C4-2B (cell line): Measurements from ENCODE around the gene PLPP6.

Experiments
- H3K27ac ChIP-seq: fragments of 450-650 bp; 2 replicates; pipeline ENCODE4 v1.5.1; 2017
- ZFX ChIP-seq: fragments of 450-650 bp; IDR thresholded peaks from 2 replicates; pipeline ENCODE4 v1.6.1; 2017
- TF ChIP-seq, protein P1 (sequence below): fragments of 450-650 bp; conservative IDR thresholded peaks from 2 replicates; pipeline ENCODE4 v1.5.1; 2017; ENCODE audit warnings: mild to moderate bottlenecking

The PLPP6 gene

DNA sequence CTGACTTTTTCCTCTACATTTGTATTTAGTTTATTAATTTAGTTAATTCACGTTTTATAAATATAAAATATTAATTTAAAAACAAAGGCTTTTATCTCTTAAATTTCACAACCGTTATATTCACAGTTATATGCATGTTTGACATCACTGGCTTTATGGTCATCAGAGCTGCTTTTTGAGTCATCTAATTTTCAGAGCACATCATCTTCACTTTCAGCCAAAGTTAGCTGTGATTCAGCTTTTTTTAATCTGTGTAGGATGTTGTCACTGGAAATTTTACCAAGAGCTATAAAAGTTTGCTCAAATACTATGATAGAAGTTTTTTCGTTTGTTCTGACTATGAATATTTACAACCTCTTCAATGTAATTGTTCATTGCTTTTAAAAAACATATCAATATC is 29.7 kb downstream of the PLPP6 start:
- H3K27ac ChIP-seq, result no peak overlapping the region
- TF ChIP-seq ZFX, result no peak
- TF ChIP-seq, protein P1, sequence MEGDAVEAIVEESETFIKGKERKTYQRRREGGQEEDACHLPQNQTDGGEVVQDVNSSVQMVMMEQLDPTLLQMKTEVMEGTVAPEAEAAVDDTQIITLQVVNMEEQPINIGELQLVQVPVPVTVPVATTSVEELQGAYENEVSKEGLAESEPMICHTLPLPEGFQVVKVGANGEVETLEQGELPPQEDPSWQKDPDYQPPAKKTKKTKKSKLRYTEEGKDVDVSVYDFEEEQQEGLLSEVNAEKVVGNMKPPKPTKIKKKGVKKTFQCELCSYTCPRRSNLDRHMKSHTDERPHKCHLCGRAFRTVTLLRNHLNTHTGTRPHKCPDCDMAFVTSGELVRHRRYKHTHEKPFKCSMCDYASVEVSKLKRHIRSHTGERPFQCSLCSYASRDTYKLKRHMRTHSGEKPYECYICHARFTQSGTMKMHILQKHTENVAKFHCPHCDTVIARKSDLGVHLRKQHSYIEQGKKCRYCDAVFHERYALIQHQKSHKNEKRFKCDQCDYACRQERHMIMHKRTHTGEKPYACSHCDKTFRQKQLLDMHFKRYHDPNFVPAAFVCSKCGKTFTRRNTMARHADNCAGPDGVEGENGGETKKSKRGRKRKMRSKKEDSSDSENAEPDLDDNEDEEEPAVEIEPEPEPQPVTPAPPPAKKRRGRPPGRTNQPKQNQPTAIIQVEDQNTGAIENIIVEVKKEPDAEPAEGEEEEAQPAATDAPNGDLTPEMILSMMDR, result no peak

DNA sequence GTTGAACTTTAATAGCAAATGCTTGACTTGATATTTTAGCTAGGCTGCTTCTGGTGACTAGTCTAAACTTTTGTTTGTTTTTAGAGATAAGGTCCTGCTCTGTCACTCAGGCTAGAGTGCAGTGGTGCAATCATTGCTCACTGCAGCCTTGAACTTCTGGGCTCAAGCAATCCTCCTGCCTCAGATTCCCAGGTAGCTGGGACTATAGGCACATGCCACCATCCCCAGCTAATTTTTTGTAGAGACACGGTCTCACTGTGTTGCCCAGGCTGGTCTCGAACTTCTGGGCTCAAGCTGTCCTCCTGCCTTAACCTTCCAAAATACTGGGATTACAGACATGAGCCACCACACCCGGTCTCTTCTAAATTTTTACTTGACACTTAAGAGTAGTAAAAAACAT is 38.0 kb downstream of the PLPP6 start:
- TF ChIP-seq, protein P1, result no peak
- TF ChIP-seq ZFX, result no peak
- no peak overlapping the region for H3K27ac ChIP-seq

- H3K27ac ChIP-seq, result no peak overlapping the region
- no peak for TF ChIP-seq ZFX
- TF ChIP-seq, protein P1, result no peak
These were observed 38.8 kb downstream of the PLPP6 start for GRCh38 chr9:4700932-4701331.

GRCh38 chr9:4701526-4701925 is 39.4 kb downstream of the PLPP6 start:
- H3K27ac ChIP-seq, result no peak overlapping the region
- no peak for TF ChIP-seq ZFX
- TF ChIP-seq, protein P1, result no peak

DNA sequence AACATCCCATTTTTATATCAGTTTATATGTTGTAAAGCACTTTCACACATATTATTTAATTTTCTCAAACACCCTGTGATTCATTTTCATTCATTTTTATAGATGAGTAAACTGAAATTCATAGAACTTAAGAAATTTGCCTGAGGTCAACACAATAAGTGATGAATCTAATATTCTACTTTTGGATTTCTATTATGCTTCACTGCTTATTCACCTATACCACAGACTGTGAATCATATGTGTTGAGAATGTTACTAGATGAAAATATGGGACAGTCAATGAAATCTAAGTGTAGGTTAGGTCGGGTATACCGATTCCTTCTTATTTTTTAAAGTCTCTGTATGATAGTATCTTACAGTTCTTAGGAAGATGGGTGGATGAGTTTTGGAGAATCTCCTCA is 42.0 kb downstream of the PLPP6 start:
- no peak for TF ChIP-seq ZFX
- TF ChIP-seq, protein P1, result no peak
- H3K27ac ChIP-seq, result no peak overlapping the region

- H3K27ac ChIP-seq, result no peak overlapping the region
- TF ChIP-seq ZFX, result no peak
- TF ChIP-seq, protein P1, result no peak
These were observed 43.9 kb downstream of the PLPP6 start for GRCh38 chr9:4706021-4706420.

DNA sequence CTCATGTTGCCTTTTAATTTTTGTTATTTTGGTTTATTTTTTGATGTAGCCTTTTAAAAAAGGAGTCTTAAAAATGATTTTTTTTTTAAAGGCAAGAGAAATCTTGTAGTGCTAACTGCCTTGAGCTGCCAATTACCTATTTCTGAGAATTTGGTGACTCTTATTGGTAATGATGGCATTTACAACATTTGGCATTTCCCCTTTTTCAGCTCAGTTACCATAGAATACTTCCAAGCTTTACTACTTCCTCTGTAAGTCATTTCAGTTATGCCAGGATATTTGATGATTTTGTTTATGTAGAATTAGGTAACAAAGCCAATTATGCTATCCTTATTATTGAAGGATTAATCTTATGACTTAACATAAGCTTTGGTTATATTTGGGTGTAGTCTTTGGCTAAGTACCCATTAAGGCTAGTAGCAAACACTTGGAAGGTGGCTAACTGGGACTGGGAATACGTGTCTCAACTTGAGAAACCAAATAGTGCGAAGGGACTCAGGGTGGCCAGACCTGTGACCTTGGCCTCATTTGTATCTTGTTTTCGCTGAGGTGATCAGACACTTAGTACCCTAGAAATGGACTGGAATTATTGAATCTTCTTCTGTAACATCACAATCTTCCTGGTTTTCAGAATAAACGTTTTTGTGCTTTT is 45.0 kb downstream of the PLPP6 start:
- no peak for TF ChIP-seq ZFX
- TF ChIP-seq, protein P1, result no peak
- no peak overlapping the region for H3K27ac ChIP-seq
